Lower leg skin (tissue), 3 donors: ENCODE results near the gene PCGF3.

Source experiments
- POLR2A ChIP-seq, 2 donors: fragments of 450-650 bp; IDR thresholded peaks; one replicate each; pipeline ENCODE4 v1.6.1; 2016 to 2017; ENCODE audit warnings: antibody characterized with exemption in 2 of 2, mild to moderate bottlenecking in 1 of 2, moderate library complexity in 1 of 2
- TF ChIP-seq, protein P1 (sequence below), 3 donors: fragments of 450-650 bp; IDR thresholded peaks; one replicate each; pipeline ENCODE4 v1.5.1; 2016; ENCODE audit warnings: antibody characterized with exemption in 3 of 3, mild to moderate bottlenecking in 3 of 3, moderate library complexity in 2 of 3

DNA sequence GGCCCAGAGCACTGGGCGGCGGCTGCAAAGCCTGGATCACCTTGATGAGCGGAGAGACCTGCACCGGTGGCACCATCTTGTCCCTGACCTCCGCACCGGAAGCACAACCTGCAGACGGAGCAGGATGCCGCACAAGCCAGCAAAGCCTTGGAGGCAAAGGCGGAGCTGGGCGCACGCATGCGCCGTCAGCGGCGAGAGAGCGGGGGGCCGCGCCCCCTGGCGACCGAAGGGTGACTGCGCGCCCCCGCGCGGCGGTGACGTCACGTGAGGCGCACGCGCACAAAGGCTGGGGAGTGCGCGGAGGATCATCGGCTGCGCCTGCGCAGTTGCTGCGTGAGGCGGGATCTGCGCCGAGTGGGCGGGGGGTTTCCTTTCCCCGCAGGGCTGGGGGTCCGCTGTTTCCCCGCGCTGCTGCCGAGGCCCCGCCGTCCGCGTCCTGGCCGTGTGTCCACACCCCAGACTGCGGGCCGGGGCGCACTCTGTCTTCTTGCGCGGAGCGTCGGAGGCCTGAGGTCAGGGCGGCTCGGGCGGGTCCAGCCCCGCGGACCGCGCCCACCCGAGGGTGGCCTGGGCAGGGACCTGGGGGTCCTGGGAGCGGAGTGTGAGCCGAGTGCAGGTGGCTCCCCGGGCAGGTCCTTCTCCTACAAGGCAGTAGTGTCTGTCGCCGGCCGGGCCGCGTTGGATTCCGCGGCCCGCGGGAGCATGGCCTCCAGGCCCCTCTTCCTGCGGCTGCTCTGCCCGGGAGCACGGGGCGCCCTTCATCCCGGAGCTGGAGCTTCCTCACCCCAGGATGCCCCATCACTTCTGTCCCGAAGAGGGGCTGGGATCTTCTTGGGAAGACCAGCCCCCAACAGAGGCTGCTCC lies 31.2 kb upstream of the PCGF3 start, which contains the start of the genes ATP5ME and MYL5:
- TF ChIP-seq, protein P1, sequence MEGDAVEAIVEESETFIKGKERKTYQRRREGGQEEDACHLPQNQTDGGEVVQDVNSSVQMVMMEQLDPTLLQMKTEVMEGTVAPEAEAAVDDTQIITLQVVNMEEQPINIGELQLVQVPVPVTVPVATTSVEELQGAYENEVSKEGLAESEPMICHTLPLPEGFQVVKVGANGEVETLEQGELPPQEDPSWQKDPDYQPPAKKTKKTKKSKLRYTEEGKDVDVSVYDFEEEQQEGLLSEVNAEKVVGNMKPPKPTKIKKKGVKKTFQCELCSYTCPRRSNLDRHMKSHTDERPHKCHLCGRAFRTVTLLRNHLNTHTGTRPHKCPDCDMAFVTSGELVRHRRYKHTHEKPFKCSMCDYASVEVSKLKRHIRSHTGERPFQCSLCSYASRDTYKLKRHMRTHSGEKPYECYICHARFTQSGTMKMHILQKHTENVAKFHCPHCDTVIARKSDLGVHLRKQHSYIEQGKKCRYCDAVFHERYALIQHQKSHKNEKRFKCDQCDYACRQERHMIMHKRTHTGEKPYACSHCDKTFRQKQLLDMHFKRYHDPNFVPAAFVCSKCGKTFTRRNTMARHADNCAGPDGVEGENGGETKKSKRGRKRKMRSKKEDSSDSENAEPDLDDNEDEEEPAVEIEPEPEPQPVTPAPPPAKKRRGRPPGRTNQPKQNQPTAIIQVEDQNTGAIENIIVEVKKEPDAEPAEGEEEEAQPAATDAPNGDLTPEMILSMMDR (IDR thresholded peaks at IDR 0.05) = peak in 1 of 3 donors; percentile 64
- TF ChIP-seq POLR2A (IDR thresholded peaks at IDR 0.05) = peak in 1 of 2 donors; percentile 54
